AG09309 (cell line): ENCODE measurements around the gene S100A16.
A peak's percentile ranks its signal among the peaks of the same experiment; 100 is the strongest.

ENCODE experiments used
- DNase-seq: peaks from one replicate; pipeline ENCODE4 v3.0.0-alpha.2; 2010; ENCODE audit warnings: low read depth
- H3K4me3 ChIP-seq: 2 replicates; pipeline ENCODE4 v1.5.1; 2011; ENCODE audit warnings: mild to moderate bottlenecking, low read depth, low read length, moderate library complexity; ENCODE audit not compliant: control insufficient read depth
- CTCF ChIP-seq: IDR thresholded peaks from 2 replicates; pipeline ENCODE4 v1.5.1; 2011; ENCODE audit warnings: mild to moderate bottlenecking, low read depth, low read length, inconsistent platforms; ENCODE audit not compliant: insufficient read depth, control insufficient read depth; ENCODE audit errors: missing control alignments

Gene S100A16

GRCh38 chr1:153608089-153608682 lies 4.8 kb downstream of the S100A16 start:
- no peak for TF ChIP-seq CTCF
- H3K4me3 ChIP-seq, result peak overlapping the region; percentile 35
- DNase-seq, result no peak

- H3K4me3 ChIP-seq, result no peak overlapping the region
- no peak for TF ChIP-seq CTCF
- DNase-seq, result no peak
Measured at GRCh38 chr1:153607381-153607780, 5.6 kb downstream of the S100A16 start.

GRCh38 chr1:153606194-153606593 lies 6.7 kb downstream of the S100A16 start:
- no peak for DNase-seq
- no peak for TF ChIP-seq CTCF

GRCh38 chr1:153602749-153603148 lies 10.2 kb downstream of the S100A16 start:
- no peak for DNase-seq
- TF ChIP-seq CTCF, result no peak
- H3K4me3 ChIP-seq, result no peak overlapping the region

More at GRCh38 chr1:153606194-153606593, 6.7 kb downstream of the S100A16 start:
- no peak overlapping the region for H3K4me3 ChIP-seq

GRCh38 chr1:153599847-153600246 lies 13.1 kb downstream of the S100A16 start:
- no peak for DNase-seq
- no peak for TF ChIP-seq CTCF
- no peak overlapping the region for H3K4me3 ChIP-seq

- no peak overlapping the region for H3K4me3 ChIP-seq
- DNase-seq, result no peak
- TF ChIP-seq CTCF, result no peak
Measured at GRCh38 chr1:153598309-153599172, 14.4 kb downstream of the S100A16 start.

GRCh38 chr1:153597206-153597605 lies 15.7 kb downstream of the S100A16 start:
- no peak for DNase-seq
- H3K4me3 ChIP-seq, result no peak overlapping the region
- TF ChIP-seq CTCF, result no peak
